ENCODE data around the gene ZNF787.

- TF ChIP-seq CTCF (IDR thresholded peaks at IDR 0.05; ENCODE audit: insufficient read depth, low read length, poor library complexity, severe bottlenecking) (no peak), EZH2phosphoT487 (conservative IDR thresholded peaks at IDR 0.05; ENCODE audit: low read length) (no peak)
Observed at GRCh38 chr19:56109226-56109625, 11.9 kb downstream of the ZNF787 start.
